RWPE1 (cell line): ENCODE data around the gene FGG.
A peak's percentile ranks its signal among the peaks of the same experiment; 100 is the strongest.

Experiments
- CTCF ChIA-PET: fragments of 350-600 bp; sonication (Branson Sonifier 250); formaldehyde crosslinking; extraction: SDS; loops from one replicate; lab custom pipeline; 2021; lab: Yijun Ruan, JAX
- POLR2A ChIA-PET: fragments of 400-600 bp; formaldehyde crosslinking; extraction: SDS; loops from one replicate; lab custom pipeline; 2020; ENCODE audit warnings: antibody characterized with exemption; ENCODE audit not compliant: low non-redundant PET; lab: Yijun Ruan, JAX
- DNase-seq: peaks from one replicate; pipeline ENCODE4 v3.0.0; 2012; ENCODE audit warnings: low spot score
- H3K27ac ChIP-seq: fragments of 450-650 bp; 2 replicates; pipeline ENCODE4 v1.5.1; 2017
- CTCF ChIP-seq: fragments of 450-650 bp; conservative IDR thresholded peaks from 2 replicates; pipeline ENCODE4 v1.5.1; 2017; ENCODE audit warnings: low read depth, mild to moderate bottlenecking

The FGG gene

GRCh38 chr4:154612472-154613414 is at the start of gene FGG:
Gene FGG, minus strand, starts transcription at chr4:154612656. Its CDS starts 47 bp downstream, at chr4:154612609.
- DNase-seq: no peak
- TF ChIP-seq CTCF: no peak
- H3K27ac ChIP-seq: no peak within 1 kb of the TSS
- ChIA-PET CTCF (interaction anchor here (0.6 kb wide), 2 partner anchors 12 to 449 kb away, joined by 3 to 4 read pairs; no protein-coding TSS in a partner anchor), POLR2A (no interaction called here)

GRCh38 chr4:154660052-154660451 is 47.6 kb upstream of the FGG start:
- TF ChIP-seq CTCF: no peak

GRCh38 chr4:154658680-154659405 is 46.4 kb upstream of the FGG start:
- no peak for DNase-seq
- ChIA-PET CTCF (no interaction called here), POLR2A (no interaction called here)
- H3K27ac ChIP-seq: no peak overlapping the region
- TF ChIP-seq CTCF: no peak

More at GRCh38 chr4:154660052-154660451, 47.6 kb upstream of the FGG start:
- POLR2A ChIA-PET: no interaction called here
- DNase-seq: no peak
- no peak overlapping the region for H3K27ac ChIP-seq
- CTCF ChIA-PET: interaction anchor here (0.6 kb wide), 1 partner anchor 112 kb away, joined by 3 read pairs; no protein-coding TSS in a partner anchor

GRCh38 chr4:154643493-154643892 is 31.0 kb upstream of the FGG start:
- no peak overlapping the region for H3K27ac ChIP-seq
- POLR2A ChIA-PET: no interaction called here
- DNase-seq: peak; percentile 30
- CTCF ChIA-PET: interaction anchor here (1.2 kb wide), 1 partner anchor 84 kb away, joined by 5 read pairs; no protein-coding TSS in a partner anchor
- no peak for TF ChIP-seq CTCF

- no peak for DNase-seq
- ChIA-PET CTCF (interaction anchor here (1.2 kb wide), 1 partner anchor 83 kb away, joined by 5 read pairs; no protein-coding TSS in a partner anchor), POLR2A (no interaction called here)
These were observed 30.0 kb upstream of the FGG start for GRCh38 chr4:154642373-154643009.

More at GRCh38 chr4:154642373-154643009, 30.0 kb upstream of the FGG start:
- no peak overlapping the region for H3K27ac ChIP-seq
- TF ChIP-seq CTCF: no peak
